H1 (cell line): ENCODE measurements around the gene TUBGCP2. TPM values are rescaled to one million over a fixed set of nuclear protein-coding genes. Genes with fewer than 3 reads are reported as not detected.

ENCODE experiments used
- CBX8 ChIP-seq: fragments of 300-800, 300-1000 bp; sonication (generic); IDR thresholded peaks from 2 replicates; pipeline ENCODE4 v1.7.1; 2016; ENCODE audit warnings: low read depth, low read length, borderline replicate concordance
- CTBP2 ChIP-seq: IDR thresholded peaks from 2 replicates; pipeline ENCODE4 v1.7.0; 2011; ENCODE audit warnings: borderline replicate concordance, mild to moderate bottlenecking, moderate library complexity, mixed read lengths, low read length; ENCODE audit not compliant: insufficient read depth, insufficient read length
- NANOG ChIP-seq: IDR thresholded peaks from 2 replicates; pipeline ENCODE4 v1.6.1; 2011; ENCODE audit warnings: low read length, low read depth, mild to moderate bottlenecking, inconsistent platforms; ENCODE audit not compliant: insufficient read depth, poor library complexity, severe bottlenecking
- PHF8 ChIP-seq: fragments of 200-600 bp; sonication (generic); conservative IDR thresholded peaks from 2 replicates; pipeline ENCODE4 v1.7.1; 2012; ENCODE audit warnings: low read depth, mild to moderate bottlenecking, inconsistent platforms, low read length, moderate library complexity
- RBBP5 ChIP-seq: IDR thresholded peaks from 2 replicates; pipeline ENCODE4 v1.7.1; 2012; ENCODE audit warnings: low read depth, mild to moderate bottlenecking, inconsistent platforms, low read length, moderate library complexity, borderline replicate concordance
- SIRT6 ChIP-seq: IDR thresholded peaks from one replicate; pipeline ENCODE4 v1.7.1; 2012; ENCODE audit warnings: low read length, inconsistent platforms
- SUZ12 ChIP-seq: fragments of 200-600 bp; sonication (generic); IDR thresholded peaks from 2 replicates; pipeline ENCODE4 v1.6.1; 2012; ENCODE audit warnings: mild to moderate bottlenecking, inconsistent platforms, low read length, moderate library complexity, mixed read lengths
- polyA plus RNA-seq, 7 experiments: library from polyadenylated mRNA; depleted of rRNA in 3 of 7; stranded (reverse) in 5 of 7; unstranded in 2 of 7; fragments of >200 nt in 5 of 7; fragments of 200-250 nt in 2 of 7; gene quantifications; 1 replicate in 5 of 7; 2 replicates in 1 of 7; 4 replicates in 1 of 7; pipeline versions ENCODE4 v1.2.1 to v1.2.3, GENCODE V29; 2011 to 2013; ENCODE audit warnings: missing spikeins in 2 of 7, mixed read lengths in 2 of 7
- total RNA-seq: library from RNA; stranded (reverse); fragmentation: NEBNext Ultra II Directional; extraction: Animal tissue kit (Norgen Biotek cat#: 25700); gene quantifications from 2 replicates; pipeline ENCODE4 v1.2.1, GENCODE V29; 2021

TUBGCP2 gene
- total and polyA plus RNA-seq, 2 of the 8 experiments (the other 6 are each of a cell fraction or from before 2014, with no cell fraction given) = 34.9 to 51.9 TPM

GRCh38 chr10:133281084-133281483, 27.6 kb downstream of the TUBGCP2 start (continued):
- TF ChIP-seq SIRT6 (no peak), PHF8 (no peak), RBBP5 (no peak), SUZ12 (no peak), CTBP2 (no peak), CBX8 (no peak), NANOG (no peak)
